ENCODE measurements around the gene FGFBP3.

FGFBP3 gene

GRCh38 chr10:91864744-91865143 is 44.5 kb downstream of the FGFBP3 start:
- H3K9me3 ChIP-seq, result no peaks in the 10 kb centered on the region
- H3K27me3 ChIP-seq, result no peaks in the 10 kb centered on the region
- DNase-seq, result no peak
- peaks cover 31 to 59% (median 43%) of the 10 kb centered on the region in 3 donors for H3K36me3 ChIP-seq
- no peak overlapping the region for H3K27ac ChIP-seq
- no peak overlapping the region for H3K4me3 ChIP-seq
- intact Hi-C loops (cut with DNase I; ENCODE audit: low total_unique reads), result no loop called here
- no peak for TF ChIP-seq CTCF (IDR thresholded peaks at IDR 0.05)
- H3K4me1 ChIP-seq, result no peaks in the 10 kb centered on the region

GRCh38 chr10:91864099-91864498 is 45.2 kb downstream of the FGFBP3 start:
- no peak for DNase-seq
- H3K9me3 ChIP-seq, result no peaks in the 10 kb centered on the region
- intact Hi-C loops (cut with DNase I; ENCODE audit: low total_unique reads), result no loop called here
- no peak overlapping the region for H3K4me3 ChIP-seq
- TF ChIP-seq CTCF (IDR thresholded peaks at IDR 0.05), result no peak
- no peaks in the 10 kb centered on the region for H3K27me3 ChIP-seq
- H3K27ac ChIP-seq, result no peak overlapping the region
- no peaks in the 10 kb centered on the region for H3K4me1 ChIP-seq
- H3K36me3 ChIP-seq, result peaks cover 38 to 65% (median 50%) of the 10 kb centered on the region in 3 donors

- Histone ChIP-seq H3K36me3 (peaks cover 70 to 93% (median 75%) of the 10 kb centered on the region in 3 donors), H3K27ac (no peak overlapping the region), H3K4me3 (no peak overlapping the region), H3K4me1 (no peaks in the 10 kb centered on the region), H3K27me3 (no peaks in the 10 kb centered on the region), H3K9me3 (no peaks in the 10 kb centered on the region)
- no peak for DNase-seq
- no peak for TF ChIP-seq CTCF (IDR thresholded peaks at IDR 0.05)
- intact Hi-C loops (cut with DNase I; ENCODE audit: low total_unique reads), result no loop called here
Observed at GRCh38 chr10:91860885-91861284, 48.4 kb downstream of the FGFBP3 start.

GRCh38 chr10:91856637-91857036 is 52.6 kb downstream of the FGFBP3 start:
- Histone ChIP-seq H3K9me3 (no peaks in the 10 kb centered on the region), H3K36me3 (peaks cover 65 to 95% (median 80%) of the 10 kb centered on the region in 3 donors), H3K4me3 (no peak overlapping the region), H3K27ac (no peak overlapping the region), H3K4me1 (no peaks in the 10 kb centered on the region), H3K27me3 (no peaks in the 10 kb centered on the region)
- no peak for DNase-seq
- intact Hi-C loops (cut with DNase I; ENCODE audit: low total_unique reads), result no loop called here
- peak in 1 of 2 experiments; percentile 26 for TF ChIP-seq CTCF (IDR thresholded peaks at IDR 0.05)
